Smooth muscle cell (in vitro differentiated cells): ENCODE results near the gene GET4. TPM values are rescaled to one million over a fixed set of nuclear protein-coding genes. Genes with fewer than 3 reads are reported as not detected.

Experiments
- DNase-seq: peaks from one replicate; lab custom pipeline; 2025; ENCODE audit not compliant: unreplicated experiment; lab: John Stamatoyannopoulos, UW
- H2AFZ ChIP-seq: fragments of 200-600 bp; sonication (generic); 2 replicates; pipeline ENCODE4 v1.6.0; 2016; ENCODE audit warnings: antibody characterized with exemption, low read depth, mild to moderate bottlenecking
- H3F3A ChIP-seq: fragments of 200-600 bp; sonication (generic); 2 replicates; pipeline ENCODE4 v1.6.0; 2017; ENCODE audit warnings: antibody characterized with exemption, low read depth
- H3K27ac ChIP-seq: fragments of 200-600 bp; sonication (generic); 2 replicates; pipeline ENCODE4 v1.5.1; 2016; ENCODE audit warnings: low read depth, mild to moderate bottlenecking
- H3K27me3 ChIP-seq: fragments of 200-600 bp; sonication (generic); 2 replicates; pipeline ENCODE4 v1.6.1; 2016; ENCODE audit warnings: low read depth, mild to moderate bottlenecking
- H3K36me3 ChIP-seq: fragments of 200-600 bp; sonication (generic); 2 replicates; pipeline ENCODE4 v1.5.1; 2016; ENCODE audit warnings: low read depth
- H3K4me1 ChIP-seq: fragments of 200-600 bp; sonication (generic); 2 replicates; pipeline ENCODE4 v1.5.1; 2016; ENCODE audit warnings: low read depth
- H3K4me2 ChIP-seq: fragments of 200-600 bp; sonication (generic); 2 replicates; pipeline ENCODE4 v1.6.0; 2016; ENCODE audit warnings: mild to moderate bottlenecking
- H3K4me3 ChIP-seq: fragments of 200-600 bp; sonication (generic); 2 replicates; pipeline ENCODE4 v1.5.1; 2016; ENCODE audit warnings: mild to moderate bottlenecking
- H3K79me2 ChIP-seq: fragments of 200-600 bp; sonication (generic); 2 replicates; pipeline ENCODE4 v1.6.0; 2016; ENCODE audit warnings: low read depth, mild to moderate bottlenecking
- H3K9ac ChIP-seq: fragments of 200-600 bp; sonication (generic); 2 replicates; pipeline ENCODE4 v1.6.0; 2016; ENCODE audit warnings: low read depth
- H3K9me3 ChIP-seq: fragments of 200-600 bp; sonication (generic); replicated peaks from 2 replicates; pipeline ENCODE4 v1.5.1; 2016; ENCODE audit warnings: low read depth
- H4K20me1 ChIP-seq: fragments of 200-600 bp; sonication (generic); 2 replicates; pipeline ENCODE4 v1.6.0; 2016; ENCODE audit warnings: low read depth
- CTCF ChIP-seq: fragments of 200-600 bp; sonication (generic); IDR thresholded peaks from 2 replicates; pipeline ENCODE4 v1.5.1; 2017; ENCODE audit warnings: borderline replicate concordance, mild to moderate bottlenecking, antibody characterized with exemption; ENCODE audit not compliant: insufficient read depth, poor library complexity, severe bottlenecking
- WGBS: methylation state at CpG from one replicate; pipeline ENCODE4 v1.1.7; 2016; ENCODE audit warnings: low lambda C conversion rate; 5-methylcytosine and 5-hydroxymethylcytosine counted together
- polyA plus RNA-seq: library from polyadenylated mRNA; unstranded; fragments of >200 nt; fragmentation: Nextera tagmentation; extraction: Ambion mirVana; gene quantifications from 2 replicates; pipeline ENCODE4 v1.2.1, GENCODE V29; 2016
- total RNA-seq: library from RNA; depleted of rRNA; stranded (reverse); fragments of >200 nt; gene quantifications from 2 replicates; pipeline ENCODE4 v1.2.3, GENCODE V29; 2014

Gene GET4
- total and polyA plus RNA-seq, 2 experiments from 2014 or later = 26.3 to 39.9 TPM

DNA sequence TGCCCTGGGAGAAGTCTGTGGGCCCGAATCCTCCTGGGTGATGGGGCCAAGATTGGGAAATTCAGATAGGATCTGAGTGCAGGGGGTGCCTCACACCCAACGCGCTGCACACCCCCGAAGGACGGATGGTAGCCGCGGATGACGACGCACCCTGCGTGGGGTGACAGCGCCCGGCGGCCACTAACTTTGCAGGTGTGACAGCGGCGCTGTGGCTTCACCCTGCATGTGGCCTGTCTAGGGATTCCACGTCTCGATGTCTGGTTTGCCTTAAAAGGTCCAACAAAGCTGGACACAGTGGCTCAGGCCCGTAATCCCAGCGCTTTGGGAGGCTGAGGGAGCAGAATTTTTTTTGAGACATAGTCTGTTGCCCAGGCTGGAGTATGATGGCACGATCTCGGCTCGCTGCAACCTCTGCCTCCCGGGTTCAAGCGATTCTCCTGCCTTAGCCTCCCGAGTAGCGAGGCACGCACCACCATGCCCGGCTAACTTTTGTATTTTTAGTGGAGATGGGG lies 59.6 kb downstream of the GET4 start:
- no peaks in the 10 kb centered on the region for H3K4me1 ChIP-seq
- WGBS = 94% methylated on average over 28 of the region's 28 CpGs

GRCh38 chr7:936386-937054 lies 60.2 kb downstream of the GET4 start:
- Histone ChIP-seq H3K27me3 (peaks cover 7% of the 10 kb centered on the region), H3K27ac (no peak overlapping the region), H3K36me3 (no peaks in the 10 kb centered on the region), H3K9me3 (no peaks in the 10 kb centered on the region), H3K4me3 (no peak overlapping the region), H3K79me2 (no peaks in the 10 kb centered on the region), H4K20me1 (no peaks in the 10 kb centered on the region), H3F3A (no peaks in the 10 kb centered on the region), H3K9ac (no peak overlapping the region), H2AFZ (no peak overlapping the region), H3K4me2 (no peak overlapping the region), H3K4me1 (no peaks in the 10 kb centered on the region)
- DNase-seq = no peak
- WGBS = 80% methylated on average over 16 of the region's 22 CpGs
- no peak for TF ChIP-seq CTCF

More for the DNA sequence above, 59.6 kb downstream of the GET4 start:
- Histone ChIP-seq H3K4me3 (no peak overlapping the region), H2AFZ (no peak overlapping the region), H3K27me3 (peaks cover 1% of the 10 kb centered on the region), H3K36me3 (no peaks in the 10 kb centered on the region), H3K79me2 (no peaks in the 10 kb centered on the region), H3F3A (no peaks in the 10 kb centered on the region), H4K20me1 (no peaks in the 10 kb centered on the region), H3K9me3 (no peaks in the 10 kb centered on the region), H3K4me2 (no peak overlapping the region), H3K27ac (no peak overlapping the region), H3K9ac (no peak overlapping the region)
- DNase-seq = no peak
- TF ChIP-seq CTCF = no peak

- Histone ChIP-seq H3K4me1 (no peaks in the 10 kb centered on the region), H3K27ac (no peak overlapping the region), H3K4me2 (no peak overlapping the region), H2AFZ (no peak overlapping the region), H4K20me1 (no peaks in the 10 kb centered on the region), H3K9me3 (no peaks in the 10 kb centered on the region), H3K27me3 (peaks cover 14% of the 10 kb centered on the region), H3K36me3 (no peaks in the 10 kb centered on the region), H3F3A (no peaks in the 10 kb centered on the region), H3K4me3 (no peak overlapping the region), H3K9ac (no peak overlapping the region), H3K79me2 (no peaks in the 10 kb centered on the region)
- whole genome bisulfite sequencing = 95% methylated on average over 16 of the region's 16 CpGs
- DNase-seq = no peak
- TF ChIP-seq CTCF = no peak
These were observed 61.6 kb downstream of the GET4 start for GRCh38 chr7:937856-938484.
